ENCODE measurements around the gene C20orf202.
"Not testable (repeated sequence)": the region's sequence is repeated elsewhere in the genome, so short reads cannot be mapped to it uniquely, and the experiment has no call there.

C20orf202 gene

GRCh38 chr20:1242530-1242929 lies 39.3 kb downstream of the C20orf202 start:
- H3K27me3 Mint-ChIP-seq = no peaks in the 10 kb centered on the region
- no peak overlapping the region for H3K27ac Mint-ChIP-seq
- H3K4me3 Mint-ChIP-seq = no peak overlapping the region
- H3K4me1 Mint-ChIP-seq = no peaks in the 10 kb centered on the region
- no peaks in the 10 kb centered on the region for H3K9me3 Mint-ChIP-seq
- H3K36me3 Mint-ChIP-seq = no peaks in the 10 kb centered on the region

- Mint-ChIP-seq H3K4me1 (peaks cover 3% of the 10 kb centered on the region), H3K27me3 (no peaks in the 10 kb centered on the region), H3K36me3 (no peaks in the 10 kb centered on the region), H3K27ac (no peak overlapping the region), H3K9me3 (no peaks in the 10 kb centered on the region), H3K4me3 (no peak overlapping the region)
These were observed 42.3 kb downstream of the C20orf202 start for GRCh38 chr20:1245578-1245977.

- no peaks in the 10 kb centered on the region for H3K27me3 Mint-ChIP-seq
- H3K4me3 Mint-ChIP-seq = no peak overlapping the region
- H3K4me1 Mint-ChIP-seq = peaks cover 19% of the 10 kb centered on the region
- H3K27ac Mint-ChIP-seq = no peak overlapping the region
- H3K9me3 Mint-ChIP-seq = no peaks in the 10 kb centered on the region
- H3K36me3 Mint-ChIP-seq = no peaks in the 10 kb centered on the region
These were observed 44.4 kb downstream of the C20orf202 start for GRCh38 chr20:1247689-1248088.

- not testable (repeated sequence) for H3K4me3 Mint-ChIP-seq, H3K36me3 Mint-ChIP-seq, H3K9me3 Mint-ChIP-seq, H3K27me3 Mint-ChIP-seq, H3K27ac Mint-ChIP-seq
- H3K4me1 Mint-ChIP-seq = peaks cover 19% of the 10 kb centered on the region
These were observed 47.0 kb downstream of the C20orf202 start for GRCh38 chr20:1250282-1250681.

- Mint-ChIP-seq H3K36me3 (no peaks in the 10 kb centered on the region), H3K9me3 (no peaks in the 10 kb centered on the region), H3K27ac (no peak overlapping the region), H3K27me3 (no peaks in the 10 kb centered on the region), H3K4me1 (peaks cover 22% of the 10 kb centered on the region), H3K4me3 (no peak overlapping the region)
These were observed 49.2 kb downstream of the C20orf202 start for GRCh38 chr20:1252416-1252815.

GRCh38 chr20:1254254-1254653 lies 51.0 kb downstream of the C20orf202 start:
- Mint-ChIP-seq H3K36me3 (no peaks in the 10 kb centered on the region), H3K9me3 (no peaks in the 10 kb centered on the region), H3K27ac (no peak overlapping the region), H3K4me1 (peaks cover 19% of the 10 kb centered on the region), H3K4me3 (no peak overlapping the region), H3K27me3 (no peaks in the 10 kb centered on the region)

- no peak overlapping the region for H3K27ac Mint-ChIP-seq
- no peaks in the 10 kb centered on the region for H3K27me3 Mint-ChIP-seq
- no peaks in the 10 kb centered on the region for H3K9me3 Mint-ChIP-seq
- no peaks in the 10 kb centered on the region for H3K36me3 Mint-ChIP-seq
- no peak overlapping the region for H3K4me3 Mint-ChIP-seq
- H3K4me1 Mint-ChIP-seq = peaks cover 19% of the 10 kb centered on the region
These were observed 52.4 kb downstream of the C20orf202 start for GRCh38 chr20:1255675-1256074.
